Fibroblast of skin of abdomen (primary cell): Measurements from ENCODE around the gene C1QL1.
"Not testable (repeated sequence)": the region's sequence is repeated elsewhere in the genome, so short reads cannot be mapped to it uniquely, and the experiment has no call there.

Experiments used
- DNase-seq: peaks from one replicate; pipeline ENCODE4 v3.0.0-alpha.2; 2013

Gene C1QL1

DNA sequence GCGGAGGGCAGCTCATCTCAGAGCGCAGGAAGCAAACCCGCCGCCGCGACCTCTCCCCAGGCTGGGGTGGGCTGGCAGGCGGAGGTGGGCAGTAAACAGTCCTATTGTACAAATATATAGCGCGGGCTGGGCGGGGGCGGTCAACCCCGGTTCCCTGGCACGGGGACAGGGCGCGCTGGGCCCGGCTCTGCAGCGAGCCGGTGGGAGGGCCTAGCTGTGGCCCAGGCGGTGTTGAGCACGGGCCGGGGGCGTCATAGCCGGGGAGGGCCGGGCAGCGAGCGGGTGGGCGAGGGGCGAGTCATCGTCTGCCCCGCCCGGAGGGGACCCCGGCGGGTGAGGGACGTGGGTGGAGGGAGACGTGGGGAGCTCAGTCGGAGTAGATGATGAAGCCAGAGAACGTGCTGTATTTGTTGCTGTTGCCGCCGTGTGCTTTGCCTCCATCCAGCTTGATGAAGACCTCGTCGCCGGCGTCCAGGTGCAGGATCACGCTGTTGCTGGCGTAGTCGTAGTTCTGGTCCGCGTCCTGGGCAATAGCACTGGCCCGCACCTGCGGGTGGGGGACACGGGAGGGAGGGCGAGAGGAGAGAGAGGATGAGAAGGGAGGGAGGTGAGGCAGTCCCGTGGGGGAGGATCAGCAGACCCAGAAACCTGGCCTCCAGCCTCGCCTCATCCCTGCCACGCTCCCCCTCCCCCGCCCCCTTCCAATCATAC is 8.1 kb downstream of the C1QL1 start:
- DNase-seq, result no peak

DNA sequence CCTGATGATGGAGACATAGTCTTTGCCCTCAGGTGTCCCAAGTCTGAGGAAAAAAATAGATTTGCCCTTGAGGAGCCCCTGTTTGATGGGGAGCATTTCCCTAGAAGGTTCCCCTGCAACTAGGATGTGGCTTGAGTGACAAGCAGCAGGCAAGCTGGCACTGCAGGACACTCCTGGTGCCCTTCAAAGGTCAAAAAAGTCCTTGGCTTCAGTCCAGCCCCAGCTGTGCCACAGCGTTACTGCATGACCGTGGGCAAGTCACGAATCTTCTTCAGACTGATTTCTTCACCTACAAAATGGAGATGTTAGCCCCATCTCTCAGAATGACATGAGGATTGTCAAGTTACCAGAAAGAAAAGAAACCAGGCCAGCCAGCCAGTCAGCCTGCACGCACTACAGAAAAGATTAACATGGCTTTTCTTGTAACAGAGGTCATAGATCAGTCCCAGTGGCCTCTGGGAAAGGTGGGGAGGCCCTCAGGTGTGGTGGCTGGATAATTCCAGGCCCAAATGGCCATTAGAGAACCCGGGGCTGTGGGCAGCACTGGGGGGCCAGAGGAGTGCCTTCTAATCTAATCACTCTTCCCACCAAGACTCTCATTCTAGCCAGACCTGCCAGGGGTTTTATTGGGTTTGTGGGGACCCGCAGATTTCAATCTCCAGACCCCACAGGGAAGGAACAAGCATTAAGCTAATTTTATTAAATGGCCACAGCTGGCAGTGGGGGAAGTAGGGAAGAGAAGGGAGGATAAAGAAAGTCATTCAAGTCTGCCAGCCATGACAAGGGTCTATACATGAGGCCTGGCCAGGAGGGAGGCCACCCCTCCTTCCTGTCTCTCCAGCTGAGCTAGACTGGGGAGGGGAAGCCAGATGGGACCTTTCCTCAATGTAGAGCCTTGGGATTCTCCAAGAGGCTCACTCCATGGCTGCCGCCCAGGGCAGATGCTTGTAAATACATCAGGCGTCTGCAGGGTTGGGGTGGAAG is 10.8 kb downstream of the C1QL1 start:
- no peak for DNase-seq

DNA sequence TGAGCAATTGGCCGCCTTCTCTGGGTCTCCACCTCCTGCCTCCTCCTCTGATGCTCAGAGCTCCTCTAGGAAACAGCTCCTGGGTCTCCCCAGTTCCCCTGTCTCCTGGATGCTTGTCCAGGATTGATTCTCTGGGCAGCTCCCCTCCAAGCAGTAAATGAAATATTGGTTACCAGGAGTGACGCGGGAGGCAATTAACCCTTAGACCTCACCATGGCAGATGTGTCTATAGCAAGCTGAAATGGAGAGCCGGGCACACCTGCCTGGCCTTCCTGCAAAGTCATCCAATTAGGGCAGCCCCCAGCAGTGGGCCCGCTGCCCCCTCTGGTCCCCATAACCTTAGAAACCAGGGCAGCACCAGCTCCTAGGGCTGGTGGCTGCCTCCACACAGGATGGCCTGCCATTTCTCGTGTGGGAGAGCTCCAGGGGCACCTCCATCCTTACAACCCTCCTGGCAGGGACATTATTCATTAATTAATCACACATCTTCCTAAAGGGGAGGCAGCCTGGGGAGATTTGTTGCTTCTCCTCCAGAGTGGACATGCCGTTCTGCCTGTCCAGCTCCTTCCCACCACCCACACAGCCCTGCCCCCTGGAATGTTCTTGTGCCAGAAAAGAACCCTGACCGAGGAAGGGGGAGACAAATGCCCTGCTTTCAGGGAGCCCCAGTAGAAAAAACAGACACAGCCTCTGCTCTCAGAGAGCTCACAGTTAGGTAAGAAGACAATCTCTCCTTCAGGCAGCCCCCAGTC is 12.3 kb downstream of the C1QL1 start:
- DNase-seq, result no peak

DNA sequence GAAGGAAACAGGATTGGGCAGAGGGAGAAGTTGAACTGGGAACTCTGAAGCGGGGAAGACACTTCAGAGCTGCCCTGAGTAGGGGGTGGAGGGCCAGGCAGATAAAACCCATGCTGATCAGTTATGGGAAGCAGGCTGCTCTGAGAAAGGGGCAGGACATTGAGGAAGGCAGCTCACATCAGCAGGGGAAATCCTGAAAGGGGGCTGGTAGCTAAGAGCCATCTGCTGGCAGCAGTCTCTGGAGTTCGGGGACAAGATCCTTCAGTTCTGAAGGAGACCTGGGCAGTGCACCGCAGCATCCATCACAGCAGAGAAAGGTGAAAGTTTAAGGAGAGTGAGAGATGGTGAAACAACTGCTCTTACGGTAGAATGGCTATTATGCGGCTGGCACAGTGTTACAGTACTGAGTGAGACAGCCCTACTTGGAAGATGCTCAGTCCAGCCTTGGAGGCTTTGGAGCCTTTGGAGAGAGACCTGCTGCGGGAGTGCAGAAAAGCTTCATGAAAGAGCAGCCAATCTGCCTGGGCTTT is 15.1 kb downstream of the C1QL1 start:
- no peak for DNase-seq

DNA sequence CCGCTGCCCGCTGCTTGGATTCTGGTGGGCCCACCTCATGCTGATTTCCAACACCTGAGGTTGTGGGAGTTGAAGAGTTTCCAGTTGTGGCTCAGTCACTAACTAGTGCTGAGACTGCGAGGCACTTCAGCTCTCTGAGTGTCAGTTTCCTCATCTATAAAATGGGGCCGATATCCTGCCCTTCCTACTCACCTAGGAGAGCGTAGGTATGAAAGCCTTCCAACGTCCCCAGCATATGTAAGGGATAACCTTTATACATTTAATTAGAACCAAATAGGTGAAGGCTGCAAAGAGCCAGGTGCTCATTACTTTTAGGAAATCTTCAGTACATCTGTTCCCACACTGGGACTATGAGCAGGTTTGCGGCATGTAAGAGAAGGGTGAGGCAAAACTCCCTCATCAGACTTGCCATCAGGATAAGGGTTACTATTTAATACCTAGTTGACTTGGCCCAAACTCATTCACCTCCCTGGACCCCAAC is 19.7 kb downstream of the C1QL1 start:
- no peak for DNase-seq

DNA sequence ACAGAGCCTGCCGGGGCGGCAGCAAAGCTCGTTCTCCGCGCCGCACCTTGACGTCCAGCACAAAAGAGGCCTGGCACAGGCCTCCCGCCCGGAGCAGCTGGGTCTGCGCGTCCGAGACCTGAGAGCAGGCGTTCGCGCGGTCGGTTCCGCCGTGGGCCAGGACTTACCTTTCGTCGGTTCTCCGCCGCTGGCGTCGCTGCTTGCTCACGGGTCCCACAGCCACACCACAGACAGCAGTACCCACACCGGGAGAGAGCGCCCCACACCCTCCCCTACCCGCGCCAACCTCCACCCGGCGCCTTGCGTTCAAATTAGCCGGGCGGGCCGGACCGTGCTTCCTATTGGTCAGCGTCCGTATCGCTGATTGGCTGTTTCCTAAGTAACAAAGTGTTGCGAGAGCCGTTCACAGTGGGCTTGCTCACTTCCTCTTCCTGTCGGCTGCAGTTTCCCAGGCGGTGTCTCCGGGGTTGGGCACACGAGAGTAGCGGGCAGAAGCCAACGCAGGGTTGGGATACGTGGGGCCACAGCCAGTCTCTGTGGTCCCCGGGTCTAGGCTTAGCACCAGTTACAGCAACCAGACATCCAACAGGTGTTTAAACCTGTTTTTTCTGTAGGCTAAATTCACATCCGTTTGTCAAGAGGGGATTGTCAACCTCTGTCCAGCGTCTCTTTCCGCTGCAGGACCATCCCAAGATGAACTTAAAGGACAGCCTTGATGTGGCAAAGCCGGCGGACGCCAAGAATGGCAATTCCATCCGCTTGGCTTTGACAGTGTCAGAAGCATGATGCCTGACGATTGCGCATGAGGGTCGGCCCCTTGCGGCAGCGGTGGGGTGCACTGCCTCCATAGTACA is 20.4 kb downstream of the C1QL1 start, which contains the start of gene KIF18B:
Gene KIF18B, minus strand, starts transcription at position 313 of the 854 bp plus-strand sequence. CDS start 11,429 bp downstream, outside the sequence.
- peak; percentile 94 for DNase-seq

DNA sequence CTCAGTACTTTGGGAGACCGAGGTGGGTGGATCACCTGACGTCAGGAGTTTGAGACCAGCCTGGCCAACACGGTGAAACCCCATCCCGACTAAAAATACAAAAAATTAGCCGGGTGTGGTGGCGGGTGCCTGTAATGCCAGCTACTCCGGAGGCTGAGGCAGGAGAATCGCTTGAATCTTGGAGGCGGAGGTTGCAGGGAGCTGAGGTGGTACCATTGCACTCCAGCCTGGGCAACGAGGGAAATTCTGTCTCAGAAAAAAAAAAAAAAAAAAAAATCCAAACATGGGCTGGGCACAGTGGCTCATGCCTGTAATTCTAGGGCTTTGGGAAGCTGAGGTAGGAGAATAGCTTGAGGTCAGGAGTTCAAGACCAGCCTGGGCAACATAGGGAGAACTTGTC is 22.5 kb downstream of the C1QL1 start:
- DNase-seq, result not testable (repeated sequence)

DNA sequence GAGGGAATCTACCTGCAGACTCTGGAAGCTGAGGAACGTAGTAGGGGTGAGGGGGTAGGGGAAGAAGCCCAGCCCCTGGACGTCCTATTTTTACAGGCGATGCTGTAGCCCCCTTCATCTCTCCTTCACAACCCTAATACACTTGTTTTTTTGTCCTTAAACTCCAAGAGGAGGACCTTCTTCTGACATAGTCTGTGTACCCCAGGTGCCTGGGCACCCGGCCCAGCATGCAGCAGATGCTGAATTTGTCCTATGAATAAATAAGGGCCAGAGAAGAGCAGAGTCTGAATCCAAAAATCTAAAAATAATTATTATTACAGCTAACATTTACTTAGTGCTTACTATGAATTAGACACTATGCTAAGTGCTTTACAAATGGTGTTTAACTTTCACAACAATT is 25.6 kb downstream of the C1QL1 start:
- DNase-seq, result no peak

DNA sequence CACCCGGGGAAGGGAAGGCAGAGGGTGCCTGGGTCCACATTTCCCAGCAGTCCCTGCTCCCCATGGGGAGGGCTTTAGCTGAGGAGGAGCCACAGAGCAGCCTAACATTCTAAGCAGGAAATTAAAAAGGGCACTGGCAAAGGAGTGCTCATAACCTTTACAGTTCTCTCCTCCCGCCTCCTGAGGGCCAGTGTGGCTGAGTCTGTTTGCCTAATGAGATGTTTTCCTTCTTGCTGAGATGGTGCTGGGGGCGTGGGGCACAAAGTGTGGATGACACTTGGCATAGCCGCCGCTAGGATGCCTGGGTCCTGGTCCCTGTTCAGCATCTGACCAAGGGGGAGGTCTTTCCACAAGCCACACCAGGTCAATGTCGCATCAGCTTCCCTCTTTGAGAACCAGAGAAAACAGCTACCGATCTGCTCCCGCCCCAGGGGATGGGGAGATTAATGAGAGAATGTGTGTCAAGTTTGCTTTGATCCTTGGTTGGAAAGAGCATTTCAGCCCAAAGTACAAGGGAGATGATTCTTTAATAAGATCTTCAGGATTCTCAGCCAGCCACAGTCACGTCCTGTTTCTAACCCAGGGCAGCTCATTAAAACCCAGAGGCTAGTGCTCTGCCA is 26.3 kb downstream of the C1QL1 start:
- no peak for DNase-seq

DNA sequence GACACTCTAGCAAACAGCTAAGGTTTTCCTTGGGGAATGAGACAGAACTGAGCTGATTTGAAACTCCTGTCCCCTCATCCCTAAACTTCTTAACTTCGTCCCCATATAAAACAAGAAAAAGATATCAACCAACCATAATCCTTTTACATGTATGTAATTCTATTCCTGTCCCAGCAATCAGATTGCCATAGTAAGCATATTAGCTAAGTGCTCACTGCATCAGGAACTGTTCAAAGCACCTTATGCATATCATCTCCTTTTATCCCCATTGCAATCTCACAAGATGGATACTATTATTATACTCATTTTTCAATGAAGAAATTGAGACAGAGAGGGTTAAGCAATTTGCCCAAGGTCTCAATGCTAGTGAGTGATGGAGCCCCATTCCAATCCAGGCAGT is 27.3 kb downstream of the C1QL1 start:
- no peak for DNase-seq

DNA sequence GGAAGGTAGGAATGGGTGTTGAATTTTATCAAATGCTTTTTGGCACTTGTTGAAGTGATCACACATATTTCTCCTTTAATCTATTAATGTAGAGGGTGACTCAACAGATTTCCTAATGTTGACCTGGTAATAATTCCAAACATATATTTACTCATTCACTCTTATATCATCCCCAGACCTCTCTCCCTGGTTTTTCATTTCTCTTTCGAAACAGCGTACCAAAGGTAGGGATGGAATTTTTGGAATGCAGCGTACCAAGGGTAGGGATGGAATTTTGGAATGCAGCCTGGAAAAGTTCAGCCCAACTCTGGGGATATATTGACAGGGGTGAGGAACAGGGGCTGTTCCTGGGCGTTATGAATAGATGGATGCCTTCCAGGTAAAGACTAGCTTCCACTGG is 27.8 kb downstream of the C1QL1 start:
- DNase-seq, result peak; percentile 73

DNA sequence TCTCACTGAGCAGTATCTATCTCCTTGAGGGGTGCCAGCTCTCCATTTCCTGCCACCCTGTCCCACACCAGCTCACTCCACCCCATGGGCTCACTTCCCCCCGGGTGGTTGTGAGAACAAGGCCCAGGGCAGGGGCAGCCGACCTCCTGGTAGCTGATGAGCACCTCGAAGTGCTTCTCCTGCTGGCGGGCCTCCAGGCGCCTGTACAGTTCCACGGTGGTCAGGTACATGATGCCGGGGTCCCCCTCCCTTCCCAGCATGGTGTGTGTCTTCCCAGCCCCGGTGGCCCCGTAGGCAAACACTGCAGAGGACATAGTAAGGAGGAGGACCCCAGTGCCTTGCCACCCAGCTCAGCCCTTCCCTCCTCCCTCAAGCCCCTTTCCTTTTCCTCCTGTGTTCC is 33.0 kb downstream of the C1QL1 start:
- DNase-seq, result no peak

DNA sequence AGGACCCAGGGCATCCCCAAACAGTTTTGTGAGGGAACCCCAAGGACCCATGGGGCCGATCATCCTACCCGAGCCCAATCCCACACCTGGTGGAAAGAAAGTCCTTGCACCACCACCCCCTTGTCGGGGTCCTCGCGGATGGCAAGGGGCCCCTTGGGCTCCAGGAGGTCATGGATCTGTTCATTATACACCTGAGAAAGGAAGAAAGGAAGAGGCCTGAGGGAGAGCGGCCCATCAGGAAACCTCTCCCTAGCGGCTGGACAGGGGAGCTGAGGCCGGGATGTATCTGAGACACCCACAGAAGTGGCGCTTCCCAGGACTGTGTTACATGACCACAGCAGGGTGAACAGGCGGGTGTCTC is 33.4 kb downstream of the C1QL1 start:
- no peak for DNase-seq

DNA sequence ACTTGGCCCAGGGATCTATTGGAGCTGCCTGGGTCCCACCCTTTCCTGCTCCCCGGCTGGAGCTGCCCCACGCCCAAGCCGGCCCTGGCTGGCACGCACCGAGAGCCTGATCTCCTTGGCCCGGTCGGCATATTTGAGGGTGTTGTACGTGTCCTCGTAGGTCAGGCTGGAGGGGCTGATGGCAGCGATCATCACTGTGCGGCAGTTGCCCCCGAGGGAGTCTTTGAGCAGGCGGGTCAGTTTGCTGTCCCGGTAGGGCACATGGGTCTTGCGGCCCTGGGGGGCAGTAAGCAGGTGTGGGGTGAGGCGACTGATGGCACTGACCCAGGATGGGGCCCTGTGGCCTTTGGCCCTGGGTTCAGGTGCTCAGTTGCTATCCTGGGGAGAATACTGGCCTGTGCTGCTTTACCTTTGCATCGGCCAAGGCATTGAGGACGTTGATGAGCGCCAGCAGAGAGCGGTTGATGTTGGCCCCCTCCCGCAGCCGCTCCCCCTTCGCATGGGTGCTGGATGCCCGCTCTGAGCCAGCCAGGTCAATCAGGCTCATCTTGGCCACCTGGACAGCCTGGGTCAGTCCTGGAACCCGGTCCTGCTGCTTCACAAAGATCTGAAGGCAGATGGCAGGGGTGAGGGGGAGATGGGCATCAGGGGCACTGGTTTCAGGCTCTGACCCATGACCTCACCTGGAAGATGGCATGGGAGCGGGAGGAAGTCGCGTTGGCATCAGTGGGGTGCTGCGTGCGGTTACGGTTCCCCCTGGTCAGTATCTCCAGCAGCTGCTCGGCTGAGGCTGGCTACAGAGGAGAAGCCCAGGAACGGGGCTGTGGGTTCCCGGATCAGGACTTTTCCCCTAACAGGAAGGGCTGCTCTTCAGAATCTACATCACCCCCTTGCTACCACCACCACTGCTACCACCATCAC is 34.0 kb downstream of the C1QL1 start:
- DNase-seq, result no peak

DNA sequence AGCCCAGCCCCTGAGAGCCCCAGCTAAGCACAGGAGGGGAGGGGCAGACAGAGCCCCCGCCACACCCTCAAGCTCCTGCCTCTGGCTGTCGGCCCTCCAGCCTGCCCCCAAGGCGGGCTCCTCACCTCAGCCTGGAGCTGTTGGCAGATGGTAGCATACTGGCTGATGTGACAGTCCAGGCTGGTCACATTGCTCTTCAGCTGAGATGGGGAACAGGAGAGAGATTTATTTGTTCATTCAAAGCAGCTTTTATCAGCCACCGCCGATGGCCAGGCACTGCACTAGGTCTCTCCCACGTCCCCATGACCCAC is 35.4 kb downstream of the C1QL1 start:
- no peak for DNase-seq

DNA sequence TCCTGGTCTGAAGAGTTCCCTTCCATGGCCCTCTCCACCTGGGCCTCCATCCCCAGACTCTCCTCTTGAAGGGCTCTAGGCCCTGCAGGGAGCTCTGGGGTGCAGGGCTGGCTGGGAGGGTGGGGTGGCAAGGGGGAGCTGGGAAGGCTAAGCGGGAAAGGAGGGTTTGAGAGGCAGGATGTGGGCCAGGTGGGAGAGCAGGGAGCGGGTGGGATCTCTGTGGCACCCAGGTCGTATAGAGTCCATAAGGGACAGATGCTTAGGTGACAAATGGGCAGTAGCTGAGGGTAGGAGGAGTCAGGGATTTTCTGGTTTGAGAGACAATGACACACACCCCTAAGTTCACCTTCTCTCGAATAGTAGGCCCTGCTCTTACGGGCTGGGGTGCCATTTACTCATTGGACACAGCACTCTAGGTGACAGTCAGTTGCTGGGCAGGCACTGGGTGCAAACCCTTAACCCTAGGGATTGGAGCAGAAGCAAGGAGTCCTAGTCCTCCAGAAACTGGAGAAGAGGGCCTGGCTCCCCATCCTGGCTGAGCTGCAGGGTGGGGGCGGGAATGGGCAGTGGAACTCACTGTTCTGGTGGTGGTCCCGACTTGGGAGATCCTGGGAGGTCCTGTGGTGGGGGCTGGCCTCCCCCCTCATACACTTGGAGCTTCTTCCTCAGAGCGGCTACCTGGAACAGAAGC is 35.9 kb downstream of the C1QL1 start:
- DNase-seq, result no peak

DNA sequence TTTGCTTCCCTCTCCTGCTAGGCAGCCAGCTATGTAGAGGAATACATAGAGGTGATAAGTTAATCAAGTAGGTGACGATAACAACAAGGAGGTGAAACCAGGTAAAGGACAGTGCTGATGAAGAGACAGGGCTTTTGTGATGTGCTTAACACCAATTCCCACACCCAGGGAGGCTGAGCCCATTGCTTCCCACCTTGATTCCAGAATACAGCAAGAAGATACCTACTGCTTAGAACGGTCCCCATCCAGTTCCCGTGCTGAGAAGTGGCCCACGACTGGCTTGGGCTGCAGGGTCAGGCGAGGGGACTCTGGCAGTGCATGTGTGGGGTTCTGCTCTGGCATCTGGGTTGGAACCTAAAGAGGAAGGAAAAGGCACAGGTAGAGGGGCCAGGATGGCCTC is 36.7 kb downstream of the C1QL1 start:
- no peak for DNase-seq

DNA sequence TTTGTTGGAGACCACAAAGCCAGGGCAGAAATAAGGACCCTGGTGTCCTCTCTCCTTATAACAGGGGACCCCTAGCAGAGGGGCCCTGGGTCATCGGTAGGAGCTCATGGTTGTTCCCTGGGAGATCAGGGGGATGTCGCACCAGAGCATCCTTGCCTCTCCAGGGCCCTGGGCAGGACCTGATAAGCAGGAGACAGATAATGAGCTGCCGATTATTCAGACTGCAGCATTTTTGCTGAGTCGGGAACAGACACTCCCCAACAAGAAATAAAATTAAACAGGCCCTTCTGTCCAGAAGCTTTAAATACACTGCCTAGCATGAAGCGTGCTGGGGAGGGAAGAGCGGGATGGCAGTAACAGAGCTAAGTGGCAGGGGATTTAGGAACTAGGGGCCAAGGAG is 37.4 kb downstream of the C1QL1 start:
- no peak for DNase-seq

DNA sequence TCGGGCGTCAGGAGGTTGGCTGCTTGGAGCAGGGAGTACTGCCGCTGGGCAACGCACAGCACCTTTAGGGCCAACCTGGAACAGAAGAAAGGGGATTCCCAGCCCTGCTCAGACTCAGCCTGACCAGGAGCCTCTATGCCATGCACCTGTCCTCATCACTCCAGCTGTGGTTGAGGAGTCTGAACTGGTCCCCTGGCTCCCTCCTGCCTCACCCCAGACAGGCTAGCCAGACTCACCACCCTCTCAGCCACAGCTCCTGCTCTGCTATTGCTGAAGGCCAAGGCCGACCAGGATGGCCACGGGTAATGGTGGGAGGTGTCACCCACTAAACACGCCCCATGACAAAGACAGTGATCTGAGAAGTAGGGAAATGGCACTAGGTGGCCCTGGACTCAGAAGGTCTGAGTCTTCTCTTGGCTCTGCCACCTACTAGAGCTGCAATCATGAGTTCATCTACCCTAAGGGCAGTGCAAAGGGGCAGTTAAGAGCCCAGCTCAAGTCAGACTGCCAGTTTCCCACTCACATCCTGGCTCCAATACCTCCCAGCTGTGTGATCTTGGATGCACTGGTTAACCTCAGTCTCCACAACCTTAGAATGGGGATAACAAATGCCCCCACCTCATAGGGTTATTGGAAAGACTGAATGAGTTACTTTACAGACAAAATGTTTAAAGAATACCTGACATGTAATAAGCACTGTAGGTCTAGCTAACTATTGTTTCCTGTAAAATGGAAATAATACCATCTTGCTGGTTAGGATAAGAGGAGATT is 39.0 kb downstream of the C1QL1 start:
- DNase-seq, result no peak
